Measurements from ENCODE around the gene TTC36.

DNA sequence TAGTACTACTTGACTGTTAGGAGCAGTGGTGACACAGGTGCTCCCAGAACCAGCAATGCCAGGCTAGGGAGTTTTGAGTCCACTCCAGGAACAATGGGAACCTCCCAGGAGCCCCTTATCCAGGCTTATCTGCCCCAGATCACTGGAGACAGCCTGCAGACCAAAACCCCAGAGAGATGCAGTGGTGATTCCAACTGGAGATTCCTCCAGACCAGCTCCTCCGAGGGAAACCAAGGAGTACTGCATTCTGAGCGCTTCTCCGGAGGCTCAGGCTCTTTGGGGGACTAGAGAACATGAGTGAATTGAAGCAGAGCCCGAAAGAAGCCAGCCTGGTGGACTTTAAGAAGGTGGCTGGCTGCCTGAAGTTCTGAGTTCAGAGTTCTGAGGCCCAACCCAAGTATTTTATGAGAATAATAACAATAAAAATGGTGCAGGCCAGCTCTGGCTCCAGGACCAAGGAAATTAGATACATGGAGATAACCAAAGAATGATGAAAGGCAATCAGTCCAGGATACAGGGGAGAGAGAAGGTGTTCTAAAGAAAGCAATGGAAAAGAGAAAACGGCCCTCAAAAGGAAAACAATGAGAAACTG is 2.4 kb downstream of the TTC36 start:
- no peak for TF ChIP-seq EGR1 (IDR thresholded peaks at IDR 0.05; ENCODE audit: borderline replicate concordance in 1 of 2, low read depth in 2 of 2, low read length in 2 of 2)
- TF ChIP-seq BCL11A (IDR thresholded peaks at IDR 0.05; ENCODE audit: low read depth, low read length): no peak
- TF ChIP-seq, protein P1, sequence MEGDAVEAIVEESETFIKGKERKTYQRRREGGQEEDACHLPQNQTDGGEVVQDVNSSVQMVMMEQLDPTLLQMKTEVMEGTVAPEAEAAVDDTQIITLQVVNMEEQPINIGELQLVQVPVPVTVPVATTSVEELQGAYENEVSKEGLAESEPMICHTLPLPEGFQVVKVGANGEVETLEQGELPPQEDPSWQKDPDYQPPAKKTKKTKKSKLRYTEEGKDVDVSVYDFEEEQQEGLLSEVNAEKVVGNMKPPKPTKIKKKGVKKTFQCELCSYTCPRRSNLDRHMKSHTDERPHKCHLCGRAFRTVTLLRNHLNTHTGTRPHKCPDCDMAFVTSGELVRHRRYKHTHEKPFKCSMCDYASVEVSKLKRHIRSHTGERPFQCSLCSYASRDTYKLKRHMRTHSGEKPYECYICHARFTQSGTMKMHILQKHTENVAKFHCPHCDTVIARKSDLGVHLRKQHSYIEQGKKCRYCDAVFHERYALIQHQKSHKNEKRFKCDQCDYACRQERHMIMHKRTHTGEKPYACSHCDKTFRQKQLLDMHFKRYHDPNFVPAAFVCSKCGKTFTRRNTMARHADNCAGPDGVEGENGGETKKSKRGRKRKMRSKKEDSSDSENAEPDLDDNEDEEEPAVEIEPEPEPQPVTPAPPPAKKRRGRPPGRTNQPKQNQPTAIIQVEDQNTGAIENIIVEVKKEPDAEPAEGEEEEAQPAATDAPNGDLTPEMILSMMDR (IDR thresholded peaks at IDR 0.05 in 2 of 3, conservative IDR thresholded peaks at IDR 0.05 in 1 of 3; ENCODE audit: control insufficient read depth in 2 of 3, extremely low read depth in 1 of 3, insufficient read depth in 1 of 3, low read depth in 3 of 3, low read length in 3 of 3): no peak

All from GM12878 (cell line).